HG02885 (cell line): ENCODE results near the gene VWA8.
A peak's percentile ranks its signal among the peaks of the same experiment; 100 is the strongest.

ENCODE experiments used
- ATAC-seq: cut with Tn5 transposase; IDR thresholded peaks from one replicate; pipeline ENCODE4 v1.9.1; 2021; ENCODE audit warnings: mild to moderate bottlenecking; ENCODE audit not compliant: unreplicated experiment, poor library complexity

VWA8 gene

DNA sequence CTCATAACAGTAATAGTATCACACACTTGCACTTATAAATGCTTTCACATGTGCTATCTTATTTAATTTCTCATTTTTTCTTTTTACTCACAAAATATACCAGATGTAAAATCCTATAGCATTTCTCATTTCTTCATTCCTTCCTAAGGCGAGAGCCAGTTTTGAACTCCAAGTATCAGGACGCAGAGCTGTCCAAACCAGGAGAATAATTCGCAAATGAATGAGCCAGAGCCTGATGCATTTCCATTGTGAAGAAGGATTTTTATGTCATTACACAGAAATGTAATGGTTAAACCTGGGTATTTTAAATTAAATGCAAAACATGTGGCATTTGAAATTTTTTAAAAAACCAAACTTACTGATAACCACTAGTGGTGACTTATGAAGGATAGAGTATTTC is 259.2 kb downstream of the VWA8 start:
- ATAC-seq, result no peak

DNA sequence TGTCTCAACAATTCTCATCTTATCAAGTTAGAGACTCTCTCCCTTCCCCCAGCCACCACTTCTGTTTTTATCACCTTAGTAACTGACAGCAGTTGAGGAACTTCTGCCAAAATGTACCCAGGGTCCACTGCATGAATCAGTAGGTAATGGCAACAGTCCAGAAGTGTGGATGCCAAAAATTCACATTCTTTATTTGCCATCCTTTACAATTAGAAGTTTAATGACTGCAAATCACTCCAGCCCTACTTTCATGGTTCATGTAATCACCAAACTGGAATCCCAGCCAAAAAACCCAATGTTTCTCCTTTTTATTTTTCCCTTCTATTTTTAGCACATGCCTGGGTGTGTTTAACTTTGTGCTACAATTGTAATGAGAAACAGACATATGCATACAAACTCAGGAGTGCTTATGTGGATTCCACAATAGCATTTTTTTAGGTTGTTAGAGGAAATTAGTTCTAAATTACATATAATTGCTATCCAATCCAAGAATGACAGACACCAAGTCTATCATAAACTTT is 260.1 kb downstream of the VWA8 start:
- ATAC-seq, result no peak

DNA sequence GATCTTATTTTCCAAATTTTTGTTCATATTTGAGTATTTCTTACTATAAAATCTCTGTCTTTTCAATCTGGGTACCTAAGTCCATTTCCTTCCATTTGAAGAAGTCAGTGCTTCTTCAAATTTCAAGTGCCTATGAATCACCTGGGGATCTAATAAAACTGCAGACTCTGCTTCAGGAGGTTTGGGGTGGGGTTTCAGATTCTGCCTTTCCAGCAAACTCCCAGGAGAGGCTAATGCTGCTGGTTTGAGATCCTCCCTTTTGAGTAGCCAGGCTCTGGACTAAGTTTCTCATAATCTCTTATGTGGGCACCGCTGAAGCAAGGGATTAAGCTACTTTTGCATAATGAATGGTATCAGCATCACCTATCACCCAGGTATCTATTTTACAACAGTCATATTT is 261.1 kb downstream of the VWA8 start:
- no peak for ATAC-seq

DNA sequence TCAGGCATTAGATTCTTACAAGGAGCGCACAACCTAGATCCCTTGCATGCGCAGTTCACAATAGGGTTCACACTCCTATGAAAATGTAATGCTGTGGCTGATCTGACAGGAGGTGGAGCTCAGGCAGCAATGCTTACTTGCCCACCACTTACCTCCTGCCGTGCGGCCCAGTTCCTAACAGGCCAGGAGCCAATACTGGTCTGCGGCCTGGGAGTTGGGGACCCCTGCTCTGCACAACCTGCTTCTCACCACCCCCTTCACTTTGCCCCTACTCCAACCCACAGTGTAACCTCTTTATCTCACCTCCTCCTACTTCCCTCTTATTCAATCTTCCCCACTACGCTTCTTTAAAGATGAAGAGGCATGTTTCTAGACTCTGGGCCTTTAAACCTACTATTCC is 263.3 kb downstream of the VWA8 start:
- ATAC-seq, result no peak

DNA sequence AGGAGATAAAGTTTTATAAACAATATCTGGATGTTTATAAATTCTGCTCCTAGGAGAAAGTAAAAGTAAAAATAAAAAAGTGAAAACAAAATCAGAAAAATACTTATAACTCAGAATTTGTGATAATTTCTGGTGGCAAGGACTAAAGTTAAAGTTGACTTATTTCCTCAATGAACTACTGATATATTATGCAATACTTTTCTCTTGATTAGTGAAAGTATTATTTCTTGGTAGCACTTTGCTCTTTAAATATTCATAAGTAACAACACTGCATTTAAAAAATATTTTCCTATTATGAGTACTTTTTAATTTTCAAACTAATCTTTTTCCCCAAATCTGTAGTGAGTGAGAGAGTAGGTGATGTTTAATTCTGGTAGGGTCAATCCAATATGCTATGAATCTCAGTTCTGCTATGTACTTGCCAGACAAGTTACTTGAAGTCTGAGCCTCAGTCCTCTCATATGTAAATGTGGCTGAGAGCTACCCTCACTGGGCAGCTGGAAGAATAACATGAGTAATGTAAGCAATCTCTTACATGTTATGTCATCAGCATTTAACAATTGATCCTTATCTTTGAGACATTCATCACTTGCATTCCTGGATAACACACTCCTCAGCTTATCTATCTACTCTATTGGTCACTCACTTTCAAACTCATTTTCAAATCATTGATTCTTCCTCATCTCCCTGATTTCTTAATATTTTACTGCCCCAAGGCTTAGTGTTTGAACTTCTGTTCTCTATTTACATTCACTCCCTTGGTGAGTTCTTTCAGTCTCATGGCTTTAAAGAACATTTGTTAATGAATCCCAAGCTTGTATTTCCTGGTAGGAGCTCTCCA is 264.5 kb downstream of the VWA8 start:
- no peak for ATAC-seq

DNA sequence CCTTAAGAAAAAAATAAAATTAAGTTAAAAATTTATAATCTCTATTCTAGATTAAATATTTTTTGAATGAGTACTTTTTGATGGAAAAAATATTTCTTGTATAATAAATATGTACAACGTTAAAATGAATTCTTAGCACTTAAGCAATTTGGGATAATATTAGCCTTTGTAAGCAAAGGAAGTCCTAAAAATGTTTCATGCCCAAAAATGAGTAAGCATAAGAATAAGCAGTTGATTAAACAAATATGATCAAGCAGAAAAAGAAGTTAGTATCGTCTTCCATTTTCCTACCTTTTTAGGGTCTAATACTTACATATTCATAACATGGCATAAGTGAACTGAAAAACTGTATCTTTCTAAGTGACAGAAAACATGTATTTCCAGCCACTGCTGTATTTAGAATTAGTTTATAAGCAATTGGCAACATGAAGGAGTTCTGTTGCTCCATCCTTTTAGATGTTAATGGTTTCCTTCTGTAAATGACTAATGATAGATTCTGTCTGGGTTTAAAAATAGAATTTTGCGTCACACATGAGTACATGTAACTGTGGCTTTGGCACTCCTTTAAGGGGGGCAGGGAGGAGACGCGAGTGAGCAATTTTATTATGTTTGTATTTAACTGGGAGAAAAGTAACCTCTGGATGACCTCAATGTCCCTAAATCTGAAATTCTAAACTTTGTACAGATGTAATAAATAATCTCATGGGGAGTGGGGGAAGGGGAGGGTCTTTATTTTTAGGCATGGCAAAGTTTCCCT is 266.2 kb downstream of the VWA8 start:
- ATAC-seq, result peak; percentile 69

DNA sequence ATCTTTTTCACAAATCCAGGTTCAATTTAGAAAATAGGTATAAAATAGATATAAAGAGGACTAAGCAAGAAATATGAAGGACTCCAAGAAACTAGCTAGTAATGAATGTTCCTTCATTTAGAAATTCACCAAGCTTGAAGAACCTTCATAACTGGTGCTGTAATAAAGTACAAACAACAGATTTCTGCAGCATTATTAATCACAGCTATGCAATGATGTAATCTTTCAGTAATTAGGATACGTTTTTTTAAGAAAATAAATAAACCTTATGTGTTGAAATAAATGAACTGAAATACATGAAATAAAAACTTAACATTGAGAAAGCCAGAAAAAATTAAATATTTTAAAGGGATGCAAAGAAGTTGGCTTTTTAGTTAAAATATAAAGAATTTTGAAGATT is 267.5 kb downstream of the VWA8 start:
- no peak for ATAC-seq

DNA sequence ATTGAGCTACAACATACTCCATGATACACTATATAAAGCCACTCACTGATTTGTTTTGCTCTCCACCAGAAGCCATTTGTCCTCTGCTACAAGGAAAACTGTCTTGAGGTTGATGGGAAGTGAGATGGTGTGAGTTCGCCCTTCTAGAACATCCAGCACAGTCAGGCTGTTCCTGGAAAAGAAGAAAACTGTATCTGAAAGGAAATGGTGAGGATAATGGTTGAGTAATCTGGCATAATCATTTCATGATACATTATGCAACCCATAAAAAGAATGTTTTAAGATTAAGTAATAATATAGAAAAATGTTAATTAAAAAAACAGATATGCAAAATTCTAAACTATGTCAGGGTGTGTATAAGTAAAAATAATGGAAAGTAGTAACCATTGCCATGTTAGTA is 269.6 kb downstream of the VWA8 start:
- no peak for ATAC-seq

DNA sequence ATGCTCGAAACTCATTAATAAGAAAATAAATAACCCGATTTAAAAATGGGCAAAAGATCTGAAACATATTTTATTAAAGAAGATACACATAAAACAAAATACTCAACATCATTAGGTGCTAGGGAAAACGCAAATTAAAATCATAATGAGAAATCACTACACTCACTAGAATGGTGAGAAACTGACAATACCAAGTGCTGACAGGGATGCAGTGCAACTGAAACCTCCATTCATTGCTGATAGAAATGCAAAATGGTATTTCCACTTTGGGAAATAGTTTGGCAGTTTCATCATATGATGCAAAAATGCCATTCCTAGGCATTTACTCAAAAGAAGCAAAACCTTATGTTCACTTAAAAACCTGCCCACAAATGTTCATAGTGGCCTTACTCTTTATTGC is 278.1 kb downstream of the VWA8 start:
- ATAC-seq, result no peak

DNA sequence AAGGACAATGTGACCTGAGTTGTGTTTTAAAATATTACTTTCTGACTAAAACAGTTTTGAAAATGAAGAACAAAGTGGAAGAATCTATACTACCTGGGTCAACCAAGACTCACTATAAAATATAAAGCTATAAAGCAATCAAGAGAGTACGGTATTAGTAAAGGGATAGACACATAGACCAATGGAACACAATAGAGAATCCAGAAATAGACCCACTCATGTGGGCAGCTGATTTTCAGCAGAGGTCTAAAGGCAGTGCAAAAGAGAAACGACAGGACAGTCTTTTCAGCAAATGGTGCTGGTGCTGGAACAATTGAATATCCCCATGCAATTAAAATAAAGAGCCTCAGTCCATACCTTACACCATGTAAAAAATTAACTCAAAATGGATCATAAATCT is 278.9 kb downstream of the VWA8 start:
- ATAC-seq, result no peak

DNA sequence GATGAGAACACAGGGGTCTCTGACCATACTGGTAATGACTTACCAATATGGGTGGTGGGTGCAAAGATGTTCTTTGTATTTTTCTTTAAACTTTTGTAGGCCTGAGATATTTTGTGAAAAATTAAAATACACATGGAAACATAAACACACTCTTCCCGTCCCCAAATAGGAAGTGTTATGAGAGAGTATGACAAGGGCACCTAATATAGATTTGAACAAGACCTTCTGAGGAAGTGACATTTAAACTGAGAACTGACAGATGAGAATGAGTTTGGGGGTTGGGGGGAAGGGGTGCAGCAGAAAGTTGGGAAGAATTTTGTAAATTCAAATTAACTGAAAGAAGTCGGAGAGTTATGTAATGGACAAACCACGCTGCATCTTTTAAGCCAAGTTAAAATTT is 279.3 kb downstream of the VWA8 start:
- no peak for ATAC-seq

DNA sequence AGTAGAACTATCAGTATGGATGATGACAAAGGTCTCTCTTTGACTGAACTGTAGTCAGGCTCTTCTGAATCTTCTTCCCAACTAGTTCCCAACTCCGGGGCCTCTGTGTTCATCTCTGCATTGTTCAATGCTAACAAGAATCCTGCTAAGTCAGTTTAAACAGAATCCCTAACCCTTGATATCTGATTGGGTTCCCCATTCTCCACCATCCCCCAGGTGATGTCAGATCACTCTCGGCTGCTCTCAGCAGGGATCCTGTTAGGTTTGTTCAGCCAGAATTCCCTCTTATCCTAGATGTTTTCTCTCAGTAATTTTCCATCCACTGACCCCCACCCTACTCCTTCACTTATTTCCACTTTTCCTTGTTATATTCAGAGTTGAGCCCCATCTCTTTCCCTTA is 280.0 kb downstream of the VWA8 start:
- ATAC-seq, result no peak

DNA sequence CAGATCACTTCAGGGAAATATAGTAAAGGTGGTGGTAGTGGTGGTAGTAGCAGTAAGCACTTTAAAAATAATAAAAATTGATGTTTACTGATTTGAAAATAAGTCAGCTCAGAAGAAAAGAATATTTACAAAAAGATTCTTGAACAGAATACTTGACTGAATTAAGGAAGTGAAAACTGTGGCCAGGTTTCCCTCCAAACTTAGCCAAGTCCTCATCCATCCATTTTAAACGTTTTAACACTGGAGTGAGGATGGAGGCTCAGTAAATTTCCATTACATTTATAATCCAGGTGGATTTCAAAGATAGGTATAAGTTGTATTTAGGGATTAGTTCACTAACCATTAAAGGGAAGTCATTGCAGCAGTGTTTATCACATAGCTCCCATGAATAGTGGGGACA is 282.1 kb downstream of the VWA8 start:
- ATAC-seq, result peak; percentile 41

DNA sequence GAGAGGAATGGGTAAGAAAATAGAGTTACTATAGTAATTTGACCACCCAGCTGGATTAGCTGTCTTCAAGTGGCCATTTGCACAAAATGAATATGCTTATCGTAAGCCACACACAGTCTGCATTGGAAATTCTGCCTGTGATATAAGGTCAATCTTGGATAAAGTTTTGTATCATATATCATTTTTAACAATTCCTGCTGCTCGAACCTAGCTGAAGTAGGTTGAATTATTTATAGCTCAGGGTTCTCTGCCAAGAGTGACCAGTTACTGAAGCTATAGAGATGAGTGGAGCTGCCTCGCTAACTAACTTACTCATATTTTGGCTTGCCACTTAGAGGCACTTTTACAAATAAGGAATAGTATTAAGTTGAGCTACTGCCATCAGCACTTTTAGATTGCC is 282.7 kb downstream of the VWA8 start:
- ATAC-seq, result no peak

DNA sequence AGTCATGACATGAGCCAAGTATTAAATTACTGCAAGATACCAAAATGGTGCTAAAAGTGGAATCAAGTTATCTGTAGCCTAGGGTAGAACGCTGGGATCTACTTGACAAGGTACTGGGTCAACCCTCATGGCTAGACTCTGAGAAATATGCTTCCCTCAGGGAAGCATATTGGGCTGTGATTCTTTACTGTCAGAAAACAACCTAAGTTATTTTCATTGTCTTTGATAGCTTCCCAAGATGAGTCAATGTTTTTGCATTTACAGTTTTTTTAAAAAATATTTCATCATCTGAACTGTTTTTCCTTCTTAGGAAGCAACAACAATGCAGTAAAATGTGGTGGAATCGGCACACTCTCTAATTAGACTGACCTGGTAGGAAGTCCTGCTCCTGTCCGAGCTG is 285.6 kb downstream of the VWA8 start:
- ATAC-seq, result no peak

DNA sequence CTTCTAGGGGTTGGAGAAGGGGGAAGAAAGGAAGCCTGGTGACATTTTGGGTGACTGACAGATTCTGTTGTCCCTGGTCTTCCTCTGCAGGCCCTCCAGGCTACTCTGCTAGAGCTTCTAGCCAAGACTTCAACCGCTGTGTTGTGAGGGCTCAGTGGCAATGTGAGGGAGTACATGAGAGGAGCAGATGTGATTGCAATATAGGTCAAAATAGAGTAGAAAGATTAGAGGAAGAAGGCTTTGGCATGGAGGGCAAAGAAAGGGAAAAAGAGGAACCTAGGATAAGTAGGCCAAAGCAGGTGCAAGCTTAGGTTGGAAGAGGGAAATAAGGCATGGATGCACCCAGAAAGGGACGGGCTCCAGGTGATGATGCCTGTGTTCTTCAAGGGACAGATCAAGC is 286.7 kb downstream of the VWA8 start:
- ATAC-seq, result no peak

DNA sequence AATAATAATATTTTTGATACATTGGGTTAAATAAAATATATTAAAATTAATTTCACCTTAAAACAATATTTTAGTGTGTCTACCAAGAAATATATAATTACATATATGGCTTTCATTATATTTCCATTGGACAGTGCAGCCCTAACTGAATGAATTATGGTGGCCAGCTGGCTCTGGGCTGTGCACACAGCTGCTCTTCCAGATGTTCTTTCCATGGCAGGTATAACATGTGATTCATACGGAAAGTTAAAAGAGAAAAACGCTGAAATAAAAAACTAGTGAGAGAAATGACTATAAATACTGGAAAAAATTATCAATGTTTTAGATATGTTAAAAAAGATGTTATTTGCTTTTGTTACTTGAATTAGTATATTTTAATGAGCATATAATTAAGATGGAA is 287.3 kb downstream of the VWA8 start:
- no peak for ATAC-seq

DNA sequence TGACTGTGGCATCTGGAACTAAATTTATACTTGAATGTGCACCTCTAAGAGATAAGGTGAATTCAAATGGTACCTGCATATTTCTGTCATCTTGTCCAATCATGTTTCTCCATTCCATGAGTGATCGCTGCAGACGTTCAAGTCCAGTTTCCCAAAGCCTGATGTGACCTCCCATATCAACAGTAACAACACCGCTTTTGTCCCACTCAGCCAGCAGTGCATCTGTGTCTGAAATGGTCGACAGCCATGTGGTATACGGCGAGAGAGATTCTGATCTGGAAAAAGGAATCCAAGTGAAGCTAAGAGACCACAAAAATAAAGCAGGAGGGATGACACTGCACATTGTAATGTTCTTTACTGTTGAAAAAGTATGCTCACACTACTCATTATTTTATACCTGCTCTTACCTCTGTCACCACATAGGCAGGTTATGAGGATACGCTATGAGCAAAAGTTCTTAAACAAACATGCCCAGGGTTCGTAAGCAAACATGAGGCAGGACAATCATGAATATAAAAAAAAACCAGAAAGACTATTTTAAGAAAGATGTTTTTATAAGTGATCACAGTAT is 290.0 kb downstream of the VWA8 start:
- no peak for ATAC-seq

DNA sequence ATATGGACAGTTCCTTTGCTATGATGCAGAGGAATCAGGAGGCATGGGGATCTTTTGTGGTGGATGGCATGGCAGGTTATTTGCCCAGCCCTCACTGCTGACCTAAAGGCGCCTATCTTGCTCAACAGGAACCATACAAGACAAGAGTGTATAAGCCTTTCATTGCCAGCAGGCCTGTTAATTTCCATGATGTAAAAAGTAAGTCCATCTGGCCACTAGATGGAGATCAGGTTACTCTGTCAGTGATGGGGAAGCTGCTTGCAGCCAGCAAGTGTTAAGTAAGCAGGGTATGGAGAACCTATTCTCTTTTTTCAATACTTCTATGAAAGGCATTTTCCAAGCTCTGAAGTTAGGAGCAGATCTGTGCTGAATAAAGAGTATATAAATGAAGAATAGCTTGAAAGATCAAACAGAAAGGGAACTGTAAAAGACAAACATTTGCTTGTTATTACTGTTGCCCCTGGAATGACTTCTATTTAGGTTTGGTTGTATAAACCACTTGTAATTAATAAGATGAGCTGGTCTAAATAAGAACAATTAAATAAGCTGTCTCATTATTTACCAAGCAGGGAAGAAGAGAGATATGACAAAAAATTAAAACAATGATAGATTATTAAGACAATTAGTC is 292.7 kb downstream of the VWA8 start:
- peak; percentile 85 for ATAC-seq

DNA sequence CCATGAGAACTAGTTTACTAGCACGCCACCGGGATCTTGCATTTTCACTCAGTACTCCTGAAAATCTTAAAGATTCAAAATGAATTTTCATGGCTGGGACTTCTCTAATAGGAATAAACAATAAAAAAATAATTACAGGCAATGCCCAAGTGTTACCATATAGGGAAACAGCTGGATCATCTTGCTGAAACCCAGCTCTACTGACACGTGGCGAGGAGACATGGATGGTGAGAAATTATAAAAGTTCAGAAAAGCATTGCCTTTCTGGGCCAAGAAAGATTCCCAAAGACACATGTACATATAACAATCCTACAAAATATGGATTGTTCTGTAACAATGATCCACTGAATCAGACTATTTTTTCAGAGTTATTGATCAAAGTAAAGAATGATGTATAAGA is 294.3 kb downstream of the VWA8 start:
- no peak for ATAC-seq

DNA sequence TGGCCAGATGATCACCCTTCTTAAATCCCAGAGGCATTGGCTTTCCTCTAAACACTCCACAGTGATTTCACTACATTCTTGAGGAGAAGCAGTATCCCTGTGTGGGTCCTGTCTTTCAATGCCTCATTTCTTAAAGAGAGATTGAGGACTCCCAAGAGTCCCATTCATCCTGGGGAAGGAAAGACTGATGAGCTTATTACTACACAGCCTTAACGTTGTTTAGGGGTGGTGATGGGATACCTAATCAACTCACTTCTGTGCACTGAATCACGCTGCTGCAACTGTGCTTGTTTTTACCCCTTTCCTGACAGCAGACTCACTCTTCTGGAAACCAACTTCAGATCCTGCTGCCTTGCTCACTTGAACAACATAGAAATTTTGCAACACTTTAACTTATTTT is 300.5 kb downstream of the VWA8 start:
- ATAC-seq, result no peak
